Measurements from ENCODE around the gene DEDD.
A peak's percentile ranks its signal among the peaks of the same experiment; 100 is the strongest.
"Not testable (repeated sequence)": the region's sequence is repeated elsewhere in the genome, so short reads cannot be mapped to it uniquely, and the experiment has no call there.

Gene DEDD

DNA sequence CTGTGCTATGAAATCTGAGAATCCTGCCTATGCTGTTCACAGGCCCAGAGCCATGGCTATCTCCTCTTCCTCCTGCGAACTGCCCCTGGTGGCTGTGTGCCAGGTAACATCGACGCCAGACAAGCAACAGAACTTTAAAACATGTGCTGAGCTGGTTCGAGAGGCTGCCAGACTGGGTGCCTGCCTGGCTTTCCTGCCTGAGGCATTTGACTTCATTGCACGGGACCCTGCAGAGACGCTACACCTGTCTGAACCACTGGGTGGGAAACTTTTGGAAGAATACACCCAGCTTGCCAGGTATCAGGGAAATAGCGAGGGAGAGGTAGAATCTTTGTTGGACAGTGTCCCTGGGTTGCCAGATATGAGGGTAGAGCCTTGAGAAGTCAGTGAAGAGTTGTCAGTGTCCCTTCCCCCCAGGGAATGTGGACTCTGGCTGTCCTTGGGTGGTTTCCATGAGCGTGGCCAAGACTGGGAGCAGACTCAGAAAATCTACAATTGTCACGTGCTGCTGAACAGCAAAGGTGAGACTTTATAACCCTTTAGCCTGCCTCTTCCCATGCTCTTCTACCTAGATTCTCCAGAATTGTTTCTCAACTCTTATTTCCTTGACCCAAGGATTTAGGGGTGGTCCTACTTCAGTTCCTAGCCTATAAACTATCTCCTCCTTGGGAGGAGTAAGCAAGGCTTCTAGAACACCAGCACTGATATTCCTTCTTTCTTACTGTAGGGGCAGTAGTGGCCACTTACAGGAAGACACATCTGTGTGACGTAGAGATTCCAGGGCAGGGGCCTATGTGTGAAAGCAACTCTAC, 13.2 kb downstream of the DEDD start:
- no peak for TF ChIP-seq MAX (IDR thresholded peaks at IDR 0.05; ENCODE audit: low read depth, low read length)
- peak; percentile 23 for TF ChIP-seq CTCF (IDR thresholded peaks at IDR 0.05; ENCODE audit: low read depth, low read length)

DNA sequence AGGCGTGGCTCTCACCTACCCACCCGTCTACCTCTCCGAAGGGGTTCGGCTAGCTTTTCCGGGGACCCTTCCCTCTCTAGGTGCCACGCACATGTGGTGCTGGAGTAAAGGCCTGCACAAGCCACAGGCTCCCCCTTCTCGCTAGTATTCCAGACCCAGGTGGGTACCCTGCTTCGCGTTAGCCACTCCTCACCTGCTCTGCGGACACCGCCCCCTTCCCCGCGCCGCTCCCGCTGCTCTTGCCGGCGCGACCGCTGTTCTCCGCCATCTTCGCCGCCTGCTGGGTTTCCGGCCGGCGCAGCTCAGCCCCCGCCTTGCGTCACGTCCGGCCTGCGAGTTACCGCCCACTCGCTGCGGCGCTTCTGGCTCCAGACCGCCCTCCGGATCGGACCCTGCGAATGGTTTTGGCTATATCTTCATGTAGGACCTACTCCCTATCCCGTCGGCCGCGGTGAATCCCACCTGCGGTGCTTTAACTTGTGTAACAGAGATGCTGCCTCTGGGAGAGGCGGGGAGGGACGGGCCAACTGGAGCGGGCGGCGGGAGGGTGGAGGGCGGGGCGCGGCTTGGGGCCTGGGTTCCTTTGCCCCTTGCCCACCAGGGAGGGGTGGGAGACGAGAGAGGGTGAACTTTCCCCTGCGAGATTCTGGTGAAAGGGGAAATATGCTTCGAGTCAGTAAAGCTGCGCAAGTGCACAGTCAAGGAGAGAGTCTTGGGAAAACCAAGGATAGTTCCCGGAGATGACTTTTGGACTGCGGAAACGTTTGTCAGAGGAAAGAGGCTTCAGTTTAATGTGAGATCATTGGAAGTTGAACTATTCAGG, 14.5 kb downstream of the DEDD start, which contains the start of the genes NIT1 and PFDN2:
Gene NIT1 (plus strand): TSS at position 347 of the 823 bp plus-strand sequence. CDS start 72 bp downstream, at position 419.
Gene PFDN2 (minus strand): TSS at position 279 of the 823 bp plus-strand sequence. CDS start 11 bp downstream, at position 268.
- TF ChIP-seq POLR2A (IDR thresholded peaks at IDR 0.05; ENCODE audit: extremely low read depth, insufficient read length), result peak; percentile 79
- no peak for TF ChIP-seq CTCF (IDR thresholded peaks at IDR 0.05; ENCODE audit: low read depth, low read length)
- TF ChIP-seq MYC (IDR thresholded peaks at IDR 0.05; ENCODE audit: low read depth, low read length), result peak; percentile 9; the same call in 1 of the 2 replicates
- peak; percentile 91 for DNase-seq (ENCODE audit: low read depth)
- H3K4me3 ChIP-seq (ENCODE audit: low read depth, low read length), result peak within 1 kb of the TSS; percentile 98

More for the DNA sequence above, 13.2 kb downstream of the DEDD start:
- peak overlapping the region; percentile 98 for H3K4me3 ChIP-seq (ENCODE audit: low read depth, low read length)
- DNase-seq (ENCODE audit: low read depth), result peak; percentile 56

DNA sequence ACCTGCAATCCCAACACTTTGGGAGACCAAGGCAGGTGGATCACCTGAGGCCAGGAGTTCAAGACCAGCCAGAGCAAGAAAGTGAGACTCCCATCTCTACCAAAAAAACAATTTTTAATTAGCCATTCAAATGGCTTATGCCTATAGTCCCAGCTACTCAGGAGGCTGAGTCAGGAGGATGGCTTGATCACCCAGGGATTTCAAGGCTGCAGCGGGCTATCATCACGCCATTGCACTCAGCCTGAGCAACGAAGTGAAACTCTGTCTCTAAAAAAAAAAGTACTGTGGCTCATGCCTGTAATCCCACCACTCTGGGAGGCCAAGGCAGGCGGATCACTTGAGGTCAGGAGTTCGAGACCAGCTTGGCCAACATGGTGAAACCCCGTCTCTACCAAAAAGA, 16.5 kb downstream of the DEDD start:
- DNase-seq (ENCODE audit: low read depth), result not testable (repeated sequence)
- peak overlapping the region; percentile 18 for H3K4me3 ChIP-seq (ENCODE audit: low read depth, low read length)

- TF ChIP-seq CTCF (IDR thresholded peaks at IDR 0.05; ENCODE audit: low read depth, low read length), result no peak
- no peak for TF ChIP-seq POLR2A (IDR thresholded peaks at IDR 0.05; ENCODE audit: extremely low read depth, insufficient read length)
- TF ChIP-seq MAX (IDR thresholded peaks at IDR 0.05; ENCODE audit: low read depth, low read length), result no peak
- no peak for TF ChIP-seq MYC (IDR thresholded peaks at IDR 0.05; ENCODE audit: low read depth, low read length)
- DNase-seq (ENCODE audit: low read depth), result peak; percentile 58
- H3K4me3 ChIP-seq (ENCODE audit: low read depth, low read length), result no peak overlapping the region
Measured at GRCh38 chr1:161115132-161115711, 17.2 kb downstream of the DEDD start.

GRCh38 chr1:161114556-161114955, 17.9 kb downstream of the DEDD start:
- H3K4me3 ChIP-seq (ENCODE audit: low read depth, low read length), result no peak overlapping the region
- DNase-seq (ENCODE audit: low read depth), result no peak
- TF ChIP-seq POLR2A (IDR thresholded peaks at IDR 0.05; ENCODE audit: extremely low read depth, insufficient read length) (no peak), MYC (IDR thresholded peaks at IDR 0.05; ENCODE audit: low read depth, low read length) (no peak), CTCF (IDR thresholded peaks at IDR 0.05; ENCODE audit: low read depth, low read length) (no peak), MAX (IDR thresholded peaks at IDR 0.05; ENCODE audit: low read depth, low read length) (no peak)

DNA sequence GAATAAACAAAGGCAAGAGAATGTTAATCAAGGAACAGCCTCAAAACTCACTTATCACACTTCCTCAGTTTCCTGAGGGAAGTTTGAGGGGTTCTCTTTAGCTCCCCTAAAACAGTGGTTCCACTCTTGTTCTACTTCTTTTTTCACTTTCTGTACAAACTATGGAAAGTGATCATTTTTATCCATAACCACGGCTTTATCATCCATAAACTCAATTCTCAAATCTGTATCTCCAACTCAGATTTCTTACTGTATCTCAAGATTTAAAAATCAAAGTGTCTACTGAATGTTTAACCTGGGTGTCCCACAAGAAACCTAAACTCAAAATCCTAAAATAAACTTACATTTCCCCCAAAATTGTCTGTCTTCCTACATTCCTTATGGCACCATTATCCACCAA, 18.6 kb downstream of the DEDD start:
- peak overlapping the region; percentile 9 for H3K4me3 ChIP-seq (ENCODE audit: low read depth, low read length)
- no peak for DNase-seq (ENCODE audit: low read depth)
- TF ChIP-seq MYC (IDR thresholded peaks at IDR 0.05; ENCODE audit: low read depth, low read length) (no peak), POLR2A (IDR thresholded peaks at IDR 0.05; ENCODE audit: extremely low read depth, insufficient read length) (no peak), MAX (IDR thresholded peaks at IDR 0.05; ENCODE audit: low read depth, low read length) (no peak), CTCF (IDR thresholded peaks at IDR 0.05; ENCODE audit: low read depth, low read length) (no peak)

Data from NB4 (cell line).